Measurements from ENCODE around the gene RUVBL1.

RUVBL1 gene

GRCh38 chr3:128153156-128154041 is 29.8 kb upstream of the RUVBL1 start, which contains the start of gene EEFSEC:
EEFSEC (plus strand) TSS chr3:128153481; CDS start chr3:128153508, 27 bp downstream.
- TF ChIP-seq REST (IDR thresholded peaks at IDR 0.05; ENCODE audit: insufficient read depth in 1 of 2, low read depth in 2 of 2, low read length in 2 of 2) (no peak), SIN3A (IDR thresholded peaks at IDR 0.05; ENCODE audit: borderline replicate concordance, insufficient read depth, low read length) (no peak), TAF1 (IDR thresholded peaks at IDR 0.05; ENCODE audit: borderline replicate concordance, insufficient read depth, low read length) (peak; percentile 64; the same call in 1 of the 2 replicates), POLR2AphosphoS5 (IDR thresholded peaks at IDR 0.05; ENCODE audit: low read depth, low read length) (peak; percentile 66), FOXP2 (optimal IDR thresholded peaks at IDR 0.05; ENCODE audit: borderline replicate concordance, extremely low read depth, extremely low read length, insufficient read depth) (peak; percentile 80)

GRCh38 chr3:128152419-128153155 is 29.0 kb upstream of the RUVBL1 start:
- TF ChIP-seq TAF1 (IDR thresholded peaks at IDR 0.05; ENCODE audit: borderline replicate concordance, insufficient read depth, low read length) (no peak), FOXP2 (optimal IDR thresholded peaks at IDR 0.05; ENCODE audit: borderline replicate concordance, extremely low read depth, extremely low read length, insufficient read depth) (no peak), SIN3A (IDR thresholded peaks at IDR 0.05; ENCODE audit: borderline replicate concordance, insufficient read depth, low read length) (no peak), POLR2AphosphoS5 (IDR thresholded peaks at IDR 0.05; ENCODE audit: low read depth, low read length) (no peak), REST (IDR thresholded peaks at IDR 0.05; ENCODE audit: insufficient read depth in 1 of 2, low read depth in 2 of 2, low read length in 2 of 2) (no peak)

- TF ChIP-seq REST (IDR thresholded peaks at IDR 0.05; ENCODE audit: insufficient read depth in 1 of 2, low read depth in 2 of 2, low read length in 2 of 2), result no peak
- no peak for TF ChIP-seq FOXP2 (optimal IDR thresholded peaks at IDR 0.05; ENCODE audit: borderline replicate concordance, extremely low read depth, extremely low read length, insufficient read depth)
- no peak for TF ChIP-seq POLR2AphosphoS5 (IDR thresholded peaks at IDR 0.05; ENCODE audit: low read depth, low read length)
- no peak for TF ChIP-seq TAF1 (IDR thresholded peaks at IDR 0.05; ENCODE audit: borderline replicate concordance, insufficient read depth, low read length)
- TF ChIP-seq SIN3A (IDR thresholded peaks at IDR 0.05; ENCODE audit: borderline replicate concordance, insufficient read depth, low read length), result no peak
Measured at GRCh38 chr3:128151758-128152274, 28.2 kb upstream of the RUVBL1 start.

- TF ChIP-seq SIN3A (IDR thresholded peaks at IDR 0.05; ENCODE audit: borderline replicate concordance, insufficient read depth, low read length) (no peak), FOXP2 (optimal IDR thresholded peaks at IDR 0.05; ENCODE audit: borderline replicate concordance, extremely low read depth, extremely low read length, insufficient read depth) (no peak), TAF1 (IDR thresholded peaks at IDR 0.05; ENCODE audit: borderline replicate concordance, insufficient read depth, low read length) (no peak), POLR2AphosphoS5 (IDR thresholded peaks at IDR 0.05; ENCODE audit: low read depth, low read length) (no peak), REST (IDR thresholded peaks at IDR 0.05; ENCODE audit: insufficient read depth in 1 of 2, low read depth in 2 of 2, low read length in 2 of 2) (no peak)
Measured at GRCh38 chr3:128149650-128150049, 26.0 kb upstream of the RUVBL1 start.

Data from PFSK-1 (cell line).